Limb (tissue), 2 donors: ENCODE results near the gene TOR1A.

Experiments
- DNase-seq, 2 donors: peaks; one replicate each; pipeline ENCODE4 v3.0.0-alpha.2; 2016; ENCODE audit errors: extremely low spot score in 2 of 2

TOR1A gene

DNA sequence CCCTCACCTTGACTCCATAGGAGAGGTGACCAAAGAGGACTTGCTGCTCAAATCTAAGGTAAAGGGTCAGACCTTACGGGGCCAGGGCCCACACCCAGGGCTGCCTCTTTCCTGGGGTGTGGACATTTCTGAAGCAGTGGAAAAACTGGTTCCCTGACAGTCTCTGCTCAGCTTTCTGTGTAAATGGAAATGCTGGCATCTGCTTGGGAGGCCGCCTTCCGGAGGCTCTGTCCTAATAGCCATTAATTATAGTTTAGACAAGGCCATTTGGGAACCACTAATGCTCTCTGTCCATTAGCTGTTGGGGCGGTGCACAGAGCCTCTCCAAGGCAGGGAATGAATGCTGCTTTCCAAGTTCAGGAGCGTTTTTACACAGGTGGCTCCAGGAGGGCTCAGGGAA lies 28.6 kb upstream of the TOR1A start:
- no peak for DNase-seq

- DNase-seq: no peak
Measured at GRCh38 chr9:129851821-129852220, 27.9 kb upstream of the TOR1A start.

- DNase-seq: no peak
Measured at GRCh38 chr9:129850821-129851550, 27.1 kb upstream of the TOR1A start.

DNA sequence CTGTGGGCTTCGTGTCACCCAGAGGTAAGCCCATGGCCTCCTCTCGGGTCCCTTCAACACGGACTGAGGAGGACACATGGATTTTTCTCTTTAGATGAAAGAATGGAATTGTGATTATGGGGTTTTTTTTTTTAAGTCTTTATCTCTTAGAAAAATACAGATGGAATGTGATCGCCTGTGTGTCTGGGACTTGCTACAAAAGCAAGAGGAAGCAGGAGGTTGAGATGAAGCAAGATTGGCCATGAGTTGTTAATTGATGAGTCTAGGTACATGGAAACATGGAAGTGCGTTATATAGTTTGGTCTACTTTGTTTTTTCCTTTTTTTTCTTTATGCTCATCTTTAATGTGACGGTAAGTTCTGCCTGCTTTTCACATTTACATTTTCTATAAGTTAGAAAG lies 26.0 kb upstream of the TOR1A start:
- no peak for DNase-seq

DNA sequence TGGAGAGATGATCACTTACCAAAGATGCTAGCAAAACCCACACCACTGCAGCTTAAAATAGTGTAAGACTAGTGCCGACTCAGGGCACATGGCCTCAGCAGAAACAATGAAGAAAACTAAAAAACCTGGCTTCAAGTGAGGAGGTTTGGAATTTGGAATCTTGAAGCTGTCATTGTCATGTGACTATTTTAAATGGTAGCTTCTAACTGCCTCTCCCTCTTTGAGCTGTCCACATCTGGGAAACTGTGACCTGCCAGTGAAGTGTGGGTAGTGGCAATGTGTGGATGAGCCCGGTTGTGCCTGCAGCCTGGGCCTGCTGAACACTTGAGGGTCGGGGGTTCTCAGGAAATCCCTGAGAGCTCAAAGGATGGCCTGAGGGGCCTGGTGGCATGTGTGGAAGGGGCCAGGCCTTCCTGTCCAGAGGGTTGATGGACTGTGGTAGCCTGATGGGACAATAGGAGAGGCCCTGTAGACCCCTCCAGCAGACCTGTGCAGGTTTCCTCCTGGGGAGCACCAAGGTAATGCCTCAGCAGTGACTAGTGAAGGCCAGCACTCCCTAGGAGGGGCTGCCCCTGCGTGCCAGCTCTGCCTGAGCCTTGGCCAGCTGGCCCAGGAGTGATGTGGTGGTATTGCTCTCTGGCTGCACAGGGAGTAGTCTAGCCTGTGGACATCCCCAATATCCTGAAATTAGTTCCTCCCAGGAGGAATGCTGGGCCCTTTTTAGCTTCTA lies 24.9 kb upstream of the TOR1A start:
- DNase-seq: no peak

GRCh38 chr9:129845373-129845772 lies 21.4 kb upstream of the TOR1A start:
- no peak for DNase-seq

DNA sequence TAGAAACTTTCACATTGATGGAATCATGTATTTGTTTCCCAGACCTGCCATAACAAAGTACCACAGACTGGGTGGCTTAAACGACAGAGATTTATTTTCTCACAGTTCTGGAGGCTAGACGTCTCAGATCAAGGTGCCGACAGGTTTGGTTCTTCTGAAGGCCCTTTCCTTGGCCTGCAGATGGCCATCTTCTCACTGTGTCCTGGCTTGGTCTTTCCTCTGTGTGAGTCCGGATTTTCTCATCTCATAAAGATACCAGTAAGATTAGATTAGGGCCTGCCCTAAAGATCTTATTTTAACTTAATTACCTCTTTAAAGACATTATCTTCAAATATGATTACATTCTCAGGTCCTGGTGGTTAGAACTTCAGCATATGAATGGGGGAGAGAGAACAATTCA lies 17.1 kb upstream of the TOR1A start:
- DNase-seq: no peak

GRCh38 chr9:129840034-129840433 lies 16.1 kb upstream of the TOR1A start:
- no peak for DNase-seq

- DNase-seq: no peak
Measured at GRCh38 chr9:129839324-129840023, 15.5 kb upstream of the TOR1A start.

DNA sequence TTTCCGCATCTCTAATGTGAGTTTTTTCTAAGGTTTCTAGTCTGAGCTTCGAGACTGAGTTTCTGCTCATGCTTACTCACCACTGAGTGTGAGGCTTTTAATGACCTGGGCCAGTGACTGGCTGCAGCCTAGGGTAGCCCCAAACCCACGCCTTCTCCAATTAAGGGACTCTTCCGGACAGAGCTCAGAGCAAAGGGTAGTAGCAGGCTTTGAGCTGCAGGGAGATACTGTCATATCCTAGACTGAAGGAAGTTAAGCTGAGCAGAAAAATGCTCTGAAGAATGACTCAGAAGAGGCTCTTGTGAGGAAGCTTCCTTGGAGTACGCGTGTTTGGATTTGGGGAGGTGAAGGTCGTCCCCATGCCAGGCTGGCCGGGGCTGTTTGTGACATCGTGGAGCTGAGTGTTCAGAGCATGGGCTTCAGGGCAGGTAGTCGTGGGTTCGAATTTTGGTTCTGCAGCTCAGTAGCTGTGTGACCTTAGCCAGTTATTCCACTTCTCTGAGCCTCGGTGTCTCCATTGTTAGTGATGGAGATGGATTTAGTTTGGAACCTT lies 14.8 kb upstream of the TOR1A start:
- no peak for DNase-seq

GRCh38 chr9:129836311-129837007 lies 12.5 kb upstream of the TOR1A start:
- no peak for DNase-seq

DNA sequence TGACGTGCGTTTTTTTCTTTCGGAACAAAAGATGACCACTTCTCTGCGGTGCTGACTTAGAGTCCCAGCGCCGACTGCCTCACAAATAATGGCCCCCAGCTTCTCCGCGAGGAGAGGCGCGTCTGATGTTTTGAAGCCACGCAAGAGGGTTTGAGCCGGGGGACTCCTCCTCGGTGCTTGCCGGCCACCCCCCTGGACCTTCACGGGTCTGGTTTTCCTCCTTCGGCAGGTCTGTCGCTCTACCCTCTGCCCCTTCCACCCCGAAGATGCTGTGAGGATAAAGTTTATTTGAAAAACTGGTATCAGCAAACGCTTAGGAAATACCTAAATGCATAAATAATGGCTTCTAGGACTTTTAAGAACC lies 11.9 kb upstream of the TOR1A start:
- DNase-seq: peak in 1 of 2 donors; percentile 14

DNA sequence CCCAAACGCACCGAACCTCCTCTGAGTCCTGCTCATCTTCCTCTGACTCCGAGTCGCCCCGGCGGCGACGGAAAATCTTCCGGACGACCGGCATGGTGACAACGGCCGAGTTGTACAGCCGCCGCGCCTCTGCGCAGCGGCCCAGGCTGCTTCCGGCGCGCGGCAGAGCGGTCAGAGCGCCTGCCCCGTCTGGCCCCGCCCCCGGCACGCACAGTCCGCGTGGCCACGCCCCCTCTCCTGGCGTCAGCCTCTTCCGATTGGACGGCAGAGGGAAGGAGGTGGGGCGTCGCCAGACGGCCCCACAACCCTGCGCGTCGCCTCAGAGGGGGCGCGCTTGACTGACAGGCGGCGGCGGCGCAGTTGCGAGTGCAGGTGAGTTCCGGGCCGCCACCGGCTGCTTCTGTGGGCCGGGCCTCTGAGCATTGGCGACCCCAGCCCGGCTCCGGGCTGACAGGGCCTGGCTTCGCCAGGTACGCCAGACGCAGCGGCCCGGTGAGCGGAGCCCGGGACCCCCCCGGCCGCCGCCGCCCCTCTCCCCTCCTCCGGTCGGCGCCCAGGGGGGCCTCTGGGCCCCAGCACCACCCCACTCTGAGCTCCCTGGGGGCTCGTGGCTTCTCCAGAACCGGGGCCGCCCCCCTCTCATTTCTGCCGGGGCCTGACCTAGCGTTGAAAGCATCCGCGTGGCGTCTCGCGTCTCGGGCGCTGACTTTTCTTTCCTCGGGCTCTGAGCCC lies 11.4 kb upstream of the TOR1A start, which contains the start of the genes C9orf78 and USP20:
TSS of gene C9orf78 (minus strand) at position 148 of the 732 bp plus-strand sequence. CDS start at position 94, 54 bp downstream.
TSS of gene USP20 (plus strand) at position 331 of the 732 bp plus-strand sequence. CDS start 17,098 bp downstream, outside the sequence.
- peak; percentile 98 for DNase-seq

DNA sequence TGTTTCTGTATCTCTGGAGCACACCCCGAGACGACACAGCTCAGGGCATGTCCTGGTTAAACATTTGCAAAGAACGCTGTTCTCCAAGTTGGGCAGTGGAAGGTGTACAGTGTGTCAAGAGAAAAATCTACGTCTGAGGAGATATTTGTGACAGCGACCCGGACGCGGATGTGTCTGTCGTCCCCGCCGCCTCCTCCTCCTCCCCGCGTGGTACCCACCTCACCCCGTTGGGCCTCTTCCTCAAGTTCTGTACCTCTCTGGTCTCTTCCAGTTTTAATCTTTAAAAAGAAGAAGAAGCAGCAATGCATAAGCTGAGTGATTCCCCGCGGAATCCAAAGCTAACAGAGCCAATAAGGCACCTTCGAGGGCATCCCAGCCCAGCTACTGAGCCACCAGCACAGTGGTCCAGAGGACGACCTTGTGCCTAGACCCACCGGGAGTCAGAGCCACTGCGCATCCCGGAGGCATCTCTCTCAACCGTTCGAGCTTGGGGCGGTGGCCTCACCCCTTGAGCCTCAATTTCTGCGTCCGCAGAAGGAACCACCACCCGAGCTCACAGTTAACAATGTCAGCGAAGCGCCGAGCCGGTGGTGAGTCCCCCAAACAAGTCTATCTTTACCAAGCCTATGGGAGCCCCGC lies 10.7 kb upstream of the TOR1A start:
- no peak for DNase-seq

DNA sequence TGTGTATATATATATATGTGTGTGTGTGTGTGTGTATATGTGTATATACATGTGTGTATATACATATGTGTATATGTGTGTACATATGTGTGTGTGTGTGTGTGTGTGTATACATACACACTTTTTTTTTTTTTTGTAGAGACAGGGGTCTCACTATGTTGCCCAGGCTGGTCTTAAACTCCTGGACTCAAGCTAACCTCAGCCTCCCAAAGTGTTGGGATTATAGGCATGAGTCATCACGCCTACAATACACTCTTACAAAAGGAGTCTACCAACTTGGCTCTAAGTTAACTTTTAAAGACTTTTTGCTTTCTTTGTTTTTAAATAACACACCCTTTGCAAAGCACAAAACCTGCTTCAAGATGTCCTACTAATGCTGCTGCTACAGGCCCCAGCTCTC lies 9.0 kb upstream of the TOR1A start:
- DNase-seq: no peak

GRCh38 chr9:129828969-129829368 lies 5.0 kb upstream of the TOR1A start:
- no peak for DNase-seq

DNA sequence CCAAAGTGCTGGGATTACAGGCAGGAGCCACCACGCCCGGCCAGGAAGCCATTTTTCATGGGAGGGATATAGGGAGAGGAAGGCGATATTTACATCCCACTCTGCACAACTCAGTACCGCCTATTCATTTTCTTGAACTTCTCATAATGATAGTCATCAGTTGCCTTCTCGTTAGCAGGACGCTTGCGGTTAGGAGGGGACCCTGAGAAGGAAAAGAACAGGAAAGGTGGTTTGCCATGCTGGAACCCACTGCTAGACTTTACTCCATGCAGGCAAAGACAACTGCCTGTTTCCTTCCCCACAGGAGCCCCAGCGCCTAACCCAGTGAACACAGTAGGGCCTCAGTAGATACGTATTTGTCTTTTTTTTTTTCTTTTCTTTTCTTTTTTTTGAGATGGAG lies 4.1 kb upstream of the TOR1A start:
- no peak for DNase-seq

GRCh38 chr9:129826759-129827158 lies 2.8 kb upstream of the TOR1A start:
- DNase-seq: no peak

- DNase-seq: no peak
Measured at GRCh38 chr9:129826344-129826743, 2.4 kb upstream of the TOR1A start.

GRCh38 chr9:129823542-129823934 lies 398 bp downstream of the TOR1A start:
- no peak for DNase-seq
